ENCODE results near the gene FTH1. TPM values are rescaled to one million over a fixed set of nuclear protein-coding genes. Genes with fewer than 3 reads are reported as not detected.

Gene FTH1
- total RNA-seq, 2 donors from 2014 or later, result 2,679 to 3,454 TPM

DNA sequence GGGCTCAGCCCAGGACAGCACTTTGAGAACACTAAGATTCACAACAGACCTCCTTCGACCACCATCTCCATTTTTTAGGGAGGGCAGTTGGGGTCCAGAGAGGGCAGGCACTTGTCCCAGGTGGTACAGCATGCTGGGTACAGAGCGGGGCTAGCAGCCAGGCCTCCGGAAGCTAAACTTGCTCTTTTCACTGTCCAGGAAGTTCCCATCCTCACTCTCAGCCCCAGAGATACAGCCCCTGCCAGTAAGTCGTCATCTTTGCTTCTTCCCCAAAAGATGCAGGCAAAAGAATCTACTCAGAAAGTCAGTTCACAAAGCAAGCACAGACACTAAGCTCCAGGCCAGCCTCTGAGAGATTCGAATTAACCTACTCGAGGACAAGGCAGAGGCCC, 43.4 kb downstream of the FTH1 start:
- intact Hi-C loops (cut with DNase I), result no loop called here
- no peak for DNase-seq (ENCODE audit: low spot score)

DNA sequence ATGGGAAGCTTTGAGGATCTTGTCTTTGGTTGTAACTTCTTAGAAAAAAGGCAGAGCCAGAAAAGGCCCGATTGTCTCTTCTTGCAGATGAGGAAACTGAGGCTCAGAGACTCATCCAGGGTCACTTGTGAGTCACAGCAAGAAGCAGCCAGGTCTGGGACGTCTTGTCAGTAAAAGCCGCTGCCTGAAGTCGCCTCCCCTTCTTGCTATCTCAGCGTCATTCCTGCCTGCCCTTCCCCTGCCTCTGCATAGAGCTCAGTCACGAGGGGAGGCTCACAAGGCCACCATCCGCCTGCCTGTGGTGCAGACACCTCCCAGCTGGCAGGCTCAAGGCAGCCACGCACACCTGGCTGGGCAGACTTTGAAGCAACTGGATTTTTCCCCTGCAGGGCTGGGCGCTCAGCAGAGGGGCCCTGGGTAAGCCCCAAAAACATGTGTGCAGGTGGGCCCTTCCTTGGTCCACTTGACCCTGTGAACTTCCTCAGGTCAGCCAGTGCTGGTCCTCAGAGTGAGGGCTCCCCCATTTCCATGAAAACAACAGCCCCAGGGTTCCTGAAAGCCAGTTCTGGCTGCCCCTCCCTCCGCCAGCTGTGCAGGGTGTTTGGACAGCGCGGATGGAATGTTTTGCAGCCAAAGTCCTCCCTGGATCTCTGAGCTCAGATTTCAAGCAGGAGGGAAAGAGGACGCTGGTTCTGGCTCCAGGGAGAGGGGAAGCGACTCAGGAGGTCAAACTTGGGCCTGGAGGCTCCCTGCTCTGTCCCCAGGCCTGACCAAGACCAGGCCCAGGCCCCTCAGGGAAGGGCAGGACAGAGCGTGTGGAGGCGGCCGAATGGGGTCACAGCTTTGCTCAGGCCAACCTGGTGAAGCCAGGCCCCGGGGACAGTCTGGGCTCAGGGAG, 44.0 kb downstream of the FTH1 start:
- DNase-seq (ENCODE audit: low spot score), result peak; percentile 94
- intact Hi-C loops (cut with DNase I), result no loop called here

- intact Hi-C loops (cut with DNase I), result no loop called here
- no peak for DNase-seq (ENCODE audit: low spot score)
These were observed 44.9 kb downstream of the FTH1 start for GRCh38 chr11:61922539-61922938.

DNA sequence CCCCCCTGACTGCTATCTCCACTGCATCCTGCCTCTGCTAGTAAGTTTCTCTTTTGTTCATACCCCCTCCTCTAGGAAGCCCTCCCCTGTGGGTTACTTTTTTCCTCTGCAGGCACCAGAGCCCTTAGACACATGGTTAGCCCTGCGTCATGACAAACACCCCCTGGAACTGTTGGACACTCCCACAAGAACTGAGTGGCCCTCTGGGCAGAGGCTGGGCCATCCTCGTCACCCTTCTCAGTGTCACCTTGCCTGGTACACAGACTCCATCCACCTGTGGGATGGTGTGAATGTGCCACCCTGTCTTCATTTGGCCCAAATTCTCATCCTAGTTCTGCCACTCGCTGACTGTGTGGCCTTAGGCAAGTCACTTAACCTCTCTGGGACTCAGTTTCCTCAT, 46.0 kb downstream of the FTH1 start:
- intact Hi-C loops (cut with DNase I), result no loop called here
- DNase-seq (ENCODE audit: low spot score), result peak; percentile 30

DNA sequence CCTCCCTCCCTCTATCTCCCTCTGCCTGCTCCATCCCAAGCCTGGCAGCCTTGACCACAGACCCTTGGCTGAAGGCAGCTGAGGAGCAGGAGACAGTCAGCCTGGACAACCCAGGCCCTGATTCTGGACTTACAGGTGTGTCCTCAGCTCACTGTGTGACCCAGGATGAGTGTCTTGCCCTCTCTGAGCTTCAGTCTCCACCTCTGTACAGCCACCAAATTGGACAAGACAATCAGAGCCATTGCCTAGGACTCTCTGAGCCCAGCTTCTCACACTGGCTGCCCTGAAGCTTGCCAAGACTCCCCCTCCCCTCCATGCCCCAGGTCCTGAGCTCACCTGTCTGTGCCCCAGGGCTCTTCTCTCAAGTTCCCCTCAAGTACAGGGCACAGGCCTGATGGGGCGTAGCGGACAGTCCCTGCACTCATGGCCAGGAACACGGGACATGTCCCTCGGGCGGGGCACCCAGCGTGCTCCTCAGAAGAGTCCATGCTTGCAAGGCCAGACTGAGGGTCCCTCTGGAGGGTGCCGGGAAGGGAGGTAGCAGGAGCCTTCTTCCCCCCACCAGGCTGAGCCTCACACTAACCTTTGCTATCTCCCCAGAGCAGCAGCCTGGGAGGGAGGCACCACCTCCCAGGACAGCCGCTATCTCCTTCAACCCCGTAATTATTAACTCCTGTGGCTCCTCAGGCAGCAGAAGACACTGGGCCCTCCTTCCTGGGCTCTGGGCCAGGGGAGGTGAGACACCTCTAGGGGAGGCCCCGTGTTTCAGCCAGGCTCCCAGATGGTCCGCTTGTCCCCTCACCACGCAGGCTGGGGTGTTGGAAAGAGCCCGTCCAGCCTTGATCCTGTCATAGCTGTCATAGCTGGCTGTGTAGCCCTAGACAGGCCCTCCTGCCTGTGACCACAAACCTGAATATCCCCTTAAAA, 47.5 kb downstream of the FTH1 start:
- DNase-seq (ENCODE audit: low spot score), result peak; percentile 80
- intact Hi-C loops (cut with DNase I), result loop anchor here in 1 of 2 donors (5.0 kb wide), 1 partner anchor 1592 kb away; no protein-coding TSS in a partner anchor

GRCh38 chr11:61918938-61919704, 48.3 kb downstream of the FTH1 start:
- DNase-seq (ENCODE audit: low spot score), result peak; percentile 85

DNA sequence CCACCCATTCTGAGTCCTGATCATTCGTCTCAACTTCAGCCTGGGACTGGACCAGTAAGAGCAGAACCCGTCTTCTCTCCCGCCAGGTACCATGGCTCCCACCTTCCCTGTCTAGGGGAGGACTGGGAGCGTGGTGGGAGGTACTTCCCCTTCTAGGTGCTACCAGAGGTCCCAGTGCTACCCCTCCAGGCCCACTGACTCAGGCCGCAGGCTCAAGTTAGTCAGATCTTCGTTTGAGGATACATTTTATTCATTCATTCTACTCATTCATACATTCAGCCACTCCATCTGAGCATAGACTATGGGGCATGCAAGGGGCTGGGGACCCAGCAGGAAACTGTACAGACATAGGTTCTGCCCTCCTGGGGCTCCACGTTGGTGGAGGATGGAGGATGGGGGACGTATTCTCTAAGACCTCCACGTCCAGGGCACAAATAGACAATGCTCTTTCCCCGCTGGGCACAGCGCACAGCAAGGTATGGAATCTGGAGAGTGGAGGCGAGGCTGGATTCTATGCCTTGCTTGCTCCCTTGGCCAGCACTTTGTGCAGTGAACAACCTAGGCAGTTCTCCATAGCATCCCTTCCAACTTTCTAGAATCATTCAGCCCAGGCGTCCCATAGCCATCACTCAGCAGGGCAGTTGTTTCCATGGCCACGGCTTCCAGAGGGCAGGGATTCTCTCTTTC, 49.0 kb downstream of the FTH1 start:
- peak; percentile 69 for DNase-seq (ENCODE audit: low spot score)

More at GRCh38 chr11:61918938-61919704, 48.3 kb downstream of the FTH1 start:
- intact Hi-C loops (cut with DNase I), result loop anchor here in 1 of 2 donors (5.0 kb wide), 1 partner anchor 1593 kb away; no protein-coding TSS in a partner anchor

DNA sequence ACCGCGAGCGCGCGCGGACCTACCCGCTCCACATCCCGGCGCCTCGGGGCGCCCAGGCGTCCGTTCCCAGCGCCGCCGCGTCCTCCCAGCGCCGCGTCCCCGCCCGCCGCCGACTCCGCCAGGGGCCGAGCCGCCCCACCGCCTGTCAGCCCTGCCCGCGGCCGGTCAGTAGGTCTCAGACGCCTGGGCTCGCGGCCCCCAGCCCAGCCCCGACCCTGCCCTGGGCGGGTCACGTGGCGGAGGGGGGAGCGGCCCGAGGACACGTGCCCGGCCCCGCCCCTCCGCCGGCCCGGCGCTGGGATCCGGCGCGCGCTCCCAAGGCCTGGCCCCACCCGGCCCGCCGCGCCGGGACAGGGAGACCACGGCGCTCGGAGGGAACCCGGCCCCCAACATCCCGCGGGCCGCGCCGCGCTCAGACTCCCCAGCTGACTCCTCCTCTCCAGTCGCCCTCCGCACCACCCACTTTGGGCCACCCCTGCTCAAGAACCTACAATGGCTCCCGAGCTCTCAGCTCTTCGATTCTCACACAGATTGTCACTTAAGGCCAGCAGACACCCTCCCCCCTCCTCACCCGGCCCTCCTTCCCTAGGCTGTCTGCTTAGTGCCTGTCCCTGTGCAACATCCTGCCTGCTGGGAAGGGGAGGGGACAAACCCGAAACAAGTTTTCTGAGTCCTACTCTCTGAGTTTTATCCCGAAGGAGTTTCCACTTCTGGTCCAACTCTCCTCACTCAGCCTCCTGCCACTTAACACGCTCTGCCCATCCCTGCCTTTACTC, 49.9 kb downstream of the FTH1 start, which contains the start of gene RAB3IL1:
RAB3IL1 (minus strand) TSS at position 233 of the 776 bp plus-strand sequence; CDS start at position 34, 199 bp downstream.
- DNase-seq (ENCODE audit: low spot score), result peak; percentile 93
- intact Hi-C loops (cut with DNase I), result loop anchor here in 1 of 2 donors (5.0 kb wide), 1 partner anchor 1595 kb away; no protein-coding TSS in a partner anchor

More for the DNA sequence above, 49.0 kb downstream of the FTH1 start:
- intact Hi-C loops (cut with DNase I), result loop anchor here in 1 of 2 donors (5.0 kb wide), 1 partner anchor 1594 kb away; no protein-coding TSS in a partner anchor

DNA sequence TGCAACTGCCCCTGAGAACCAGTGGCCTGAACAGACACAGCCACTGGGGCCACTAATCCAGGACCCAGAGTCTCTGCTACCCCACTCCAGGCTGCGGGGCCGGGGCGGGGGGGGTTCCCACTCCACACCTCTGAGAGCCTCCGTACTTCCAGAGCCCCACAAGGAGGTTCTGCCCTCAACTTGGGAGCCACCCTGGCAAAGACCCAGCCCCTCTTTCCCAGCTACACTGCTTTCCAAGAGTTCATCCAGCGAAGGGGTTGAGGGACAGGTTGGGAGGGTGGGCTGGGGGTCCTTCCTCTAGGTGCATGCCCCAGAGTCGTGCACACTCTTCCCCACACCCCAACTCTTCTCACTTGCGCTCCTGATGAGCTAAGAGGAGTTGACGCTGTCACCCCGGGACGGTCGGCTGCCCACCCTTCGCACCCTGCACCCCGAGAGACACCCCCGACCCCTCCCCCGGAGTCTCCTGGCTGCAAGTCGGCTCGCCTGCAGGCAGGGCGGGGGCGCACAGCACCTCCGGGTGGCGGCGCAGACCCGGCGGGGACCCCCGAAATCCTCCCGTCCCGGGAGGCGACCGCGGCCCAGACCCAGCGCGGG, 50.6 kb downstream of the FTH1 start:
- intact Hi-C loops (cut with DNase I), result loop anchor here in 1 of 2 donors (5.0 kb wide), 1 partner anchor 1595 kb away; no protein-coding TSS in a partner anchor
- peak; percentile 82 for DNase-seq (ENCODE audit: low spot score)

- intact Hi-C loops (cut with DNase I), result loop anchor here in 1 of 2 donors (5.0 kb wide), 1 partner anchor 1598 kb away; no protein-coding TSS in a partner anchor
- DNase-seq (ENCODE audit: low spot score), result peak; percentile 48
These were observed 52.8 kb downstream of the FTH1 start for GRCh38 chr11:61914471-61915171.

Other genes starting within 250 kb of the FTH1 start
- 1 to 10 TPM; 3.1 to 3.7 TPM for gene MYRF, start 215.0 kb downstream of the FTH1 start, total RNA-seq
- gene TMEM258, start 175.0 kb downstream of the FTH1 start, total RNA-seq, result 10 to 100 TPM; 78.2 to 84.7 TPM
- 1 to 10 TPM; 4.6 to 6.0 TPM for gene FEN1, start 174.7 kb downstream of the FTH1 start, total RNA-seq
- gene FADS1, start 150.6 kb downstream of the FTH1 start, total RNA-seq, result 10 to 100 TPM; 28.8 to 29.8 TPM
- gene FADS2, start 139.3 kb downstream of the FTH1 start, total RNA-seq, result 100 to 1,000 TPM in 1 of 2 donors, 10 to 100 TPM in 1; 60.3 to 123 TPM
- gene FADS3, start 76.1 kb downstream of the FTH1 start, total RNA-seq, result 100 to 1,000 TPM in 1 of 2 donors, 10 to 100 TPM in 1; 83.0 to 106 TPM
- gene RAB3IL1, start 50.1 kb downstream of the FTH1 start, total RNA-seq, result 10 to 100 TPM; 26.7 to 31.5 TPM
- 1 to 10 TPM; 5.8 to 9.5 TPM for gene BEST1, start 17.3 kb downstream of the FTH1 start, total RNA-seq
- gene INCENP, start 156.4 kb upstream of the FTH1 start, total RNA-seq, result 10 to 100 TPM; 11.8 to 22.4 TPM
- not detected for gene SCGB1D1, start 222.6 kb upstream of the FTH1 start, total RNA-seq
- gene SCGB2A1, start 241.0 kb upstream of the FTH1 start, total RNA-seq, result not detected